H7 (cell line): ENCODE results near the gene PROC. TPM values are rescaled to one million over a fixed set of nuclear protein-coding genes. Genes with fewer than 3 reads are reported as not detected.
"Not testable (repeated sequence)": the region's sequence is repeated elsewhere in the genome, so short reads cannot be mapped to it uniquely, and the experiment has no call there.

Experiments used
- DNase-seq: peaks from one replicate; pipeline ENCODE4 v3.0.0; 2012
- H3K27me3 ChIP-seq: 2 replicates; pipeline ENCODE4 v1.6.0; 2011; ENCODE audit warnings: mild to moderate bottlenecking, low read length; ENCODE audit not compliant: control insufficient read depth, insufficient read depth
- H3K36me3 ChIP-seq: replicated peaks from 2 replicates; pipeline ENCODE4 v1.5.1; 2011; ENCODE audit warnings: low read length; ENCODE audit not compliant: control insufficient read depth, insufficient read depth
- H3K4me3 ChIP-seq: 2 replicates; pipeline ENCODE4 v1.5.1; 2011; ENCODE audit warnings: low read depth, mild to moderate bottlenecking, control low read depth, low read length, moderate library complexity; ENCODE audit not compliant: insufficient read depth
- total RNA-seq: library from RNA; depleted of rRNA; stranded (reverse); fragments of >200 nt; shearing (Covaris generic); gene quantifications from 2 replicates; pipeline ENCODE4 v1.2.3, GENCODE V29; 2014

PROC gene
- total RNA-seq, 1 experiment from 2014 or later = 0.31 TPM

DNA sequence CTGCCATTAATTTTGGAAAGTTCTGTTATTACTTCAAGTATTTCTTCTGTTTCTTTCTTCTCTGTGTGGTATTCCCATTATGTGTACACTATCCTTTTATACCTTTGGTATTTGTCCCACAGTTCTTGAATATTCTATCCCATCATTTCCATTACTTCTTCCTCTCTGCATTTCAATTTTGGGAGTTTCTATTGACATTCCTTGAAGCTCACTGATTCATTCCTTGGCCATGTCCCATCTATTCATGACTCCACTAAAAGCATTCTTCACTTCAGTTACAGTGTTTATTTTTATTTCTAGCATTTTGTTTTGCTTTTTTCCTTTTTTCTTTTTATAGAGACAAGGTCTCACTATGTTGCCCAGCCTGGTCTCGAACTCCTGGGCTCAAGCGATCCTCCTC is 30.3 kb downstream of the PROC start:
- Histone ChIP-seq H3K27me3 (no peaks in the 10 kb centered on the region), H3K4me3 (no peak overlapping the region), H3K36me3 (no peaks in the 10 kb centered on the region)
- DNase-seq = no peak

DNA sequence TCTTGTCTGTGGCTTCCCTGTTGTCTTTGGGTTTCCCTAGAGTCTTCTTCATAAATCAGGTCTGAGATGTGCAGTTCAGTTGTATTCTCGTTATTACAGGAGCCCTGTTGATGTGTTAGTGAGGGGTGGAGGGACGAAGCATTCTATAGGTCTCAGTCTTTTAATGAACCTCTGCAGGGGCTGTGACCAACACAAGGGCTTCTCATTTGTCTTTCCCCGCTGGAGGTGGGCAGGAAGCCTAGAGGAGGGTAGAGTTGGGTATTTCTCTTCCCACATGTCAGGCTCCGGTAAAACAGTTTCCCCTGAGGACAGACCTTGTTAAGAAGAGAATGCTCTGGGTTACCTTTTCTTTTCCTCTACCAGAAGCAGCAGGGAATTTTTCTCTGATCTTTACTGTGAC is 31.2 kb downstream of the PROC start:
- Histone ChIP-seq H3K36me3 (no peaks in the 10 kb centered on the region), H3K4me3 (no peak overlapping the region), H3K27me3 (no peaks in the 10 kb centered on the region)
- no peak for DNase-seq

DNA sequence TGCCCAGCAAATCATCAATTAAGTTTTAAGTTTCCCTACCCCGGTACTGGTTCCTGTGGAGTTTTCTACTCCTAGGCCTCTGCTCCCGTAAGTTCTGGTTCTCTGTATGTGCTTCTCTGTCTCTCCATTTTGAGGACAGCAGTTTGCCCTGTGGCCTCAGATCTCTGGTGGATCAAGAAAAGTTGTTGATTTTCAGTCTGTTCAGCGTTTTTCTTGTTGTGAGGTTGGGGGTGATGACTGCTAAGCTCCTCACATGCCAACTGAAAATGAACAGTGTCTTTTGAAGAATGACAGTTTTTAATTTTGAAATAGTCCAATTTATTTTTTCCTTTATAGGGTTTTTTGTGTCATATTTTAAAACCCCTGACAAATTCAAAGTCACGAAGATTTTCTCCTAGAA is 31.7 kb downstream of the PROC start:
- H3K36me3 ChIP-seq = no peaks in the 10 kb centered on the region
- H3K27me3 ChIP-seq = no peaks in the 10 kb centered on the region
- DNase-seq = no peak
- no peak overlapping the region for H3K4me3 ChIP-seq

DNA sequence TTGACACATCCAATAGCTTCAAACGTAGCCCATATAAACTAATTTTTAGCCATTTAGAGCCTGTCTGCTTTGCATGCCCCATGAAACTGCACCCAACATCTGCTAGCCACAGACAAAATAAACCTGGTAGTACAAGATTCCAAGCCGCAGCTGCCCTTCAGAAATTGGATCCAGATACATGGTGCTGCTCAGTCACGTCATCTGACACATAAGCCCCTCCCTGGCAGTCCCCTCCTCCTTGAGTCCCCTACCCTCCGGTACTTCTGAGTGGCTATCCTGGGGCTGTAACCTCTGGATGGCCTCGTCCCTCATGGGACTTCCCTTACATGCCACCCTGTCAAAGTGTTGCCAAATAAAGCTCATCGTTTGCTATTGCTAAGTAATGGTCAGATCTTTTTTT is 33.8 kb downstream of the PROC start:
- Histone ChIP-seq H3K36me3 (no peaks in the 10 kb centered on the region), H3K27me3 (no peaks in the 10 kb centered on the region), H3K4me3 (no peak overlapping the region)
- no peak for DNase-seq

DNA sequence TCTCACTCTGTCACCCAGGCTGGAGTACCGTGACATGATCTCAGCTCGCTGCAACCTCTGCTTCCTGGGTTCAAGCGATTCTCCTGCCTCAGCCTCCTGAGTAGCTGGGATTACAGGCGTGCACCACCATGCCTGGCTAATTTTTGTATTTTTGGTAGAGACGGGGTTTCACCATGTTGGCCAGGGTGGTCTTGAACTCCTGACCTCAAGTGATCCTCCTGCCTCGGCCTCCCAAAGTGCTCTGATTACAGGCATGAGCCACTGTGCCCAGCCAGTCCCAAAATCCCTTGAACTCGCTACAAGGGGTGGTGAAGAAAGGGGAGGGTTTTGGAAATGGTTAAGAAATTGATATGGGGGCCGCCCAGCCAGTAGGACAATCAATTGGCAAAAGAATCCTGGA is 34.2 kb downstream of the PROC start:
- H3K36me3 ChIP-seq, H3K27me3 ChIP-seq, DNase-seq, H3K4me3 ChIP-seq: not testable (repeated sequence)

DNA sequence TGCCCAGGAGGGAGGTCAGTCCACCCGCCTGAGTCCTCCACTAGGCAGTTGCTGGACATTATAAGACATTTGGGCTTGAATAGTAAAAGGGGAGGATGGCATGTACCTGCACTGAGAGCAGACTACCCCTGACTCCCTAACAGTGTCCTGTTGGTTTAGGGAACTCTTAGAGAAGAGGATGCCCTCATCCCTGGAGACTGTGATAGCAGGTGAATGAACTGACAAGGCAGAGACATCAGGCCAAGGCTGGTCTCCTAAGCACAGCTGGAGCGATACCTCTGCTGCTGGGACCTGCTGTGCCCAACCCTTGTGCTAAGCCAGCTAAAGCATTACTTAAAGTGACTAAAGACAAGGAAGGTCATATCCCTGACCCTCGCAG is 34.8 kb downstream of the PROC start:
- Histone ChIP-seq H3K36me3 (no peaks in the 10 kb centered on the region), H3K27me3 (no peaks in the 10 kb centered on the region), H3K4me3 (no peak overlapping the region)
- DNase-seq = no peak

DNA sequence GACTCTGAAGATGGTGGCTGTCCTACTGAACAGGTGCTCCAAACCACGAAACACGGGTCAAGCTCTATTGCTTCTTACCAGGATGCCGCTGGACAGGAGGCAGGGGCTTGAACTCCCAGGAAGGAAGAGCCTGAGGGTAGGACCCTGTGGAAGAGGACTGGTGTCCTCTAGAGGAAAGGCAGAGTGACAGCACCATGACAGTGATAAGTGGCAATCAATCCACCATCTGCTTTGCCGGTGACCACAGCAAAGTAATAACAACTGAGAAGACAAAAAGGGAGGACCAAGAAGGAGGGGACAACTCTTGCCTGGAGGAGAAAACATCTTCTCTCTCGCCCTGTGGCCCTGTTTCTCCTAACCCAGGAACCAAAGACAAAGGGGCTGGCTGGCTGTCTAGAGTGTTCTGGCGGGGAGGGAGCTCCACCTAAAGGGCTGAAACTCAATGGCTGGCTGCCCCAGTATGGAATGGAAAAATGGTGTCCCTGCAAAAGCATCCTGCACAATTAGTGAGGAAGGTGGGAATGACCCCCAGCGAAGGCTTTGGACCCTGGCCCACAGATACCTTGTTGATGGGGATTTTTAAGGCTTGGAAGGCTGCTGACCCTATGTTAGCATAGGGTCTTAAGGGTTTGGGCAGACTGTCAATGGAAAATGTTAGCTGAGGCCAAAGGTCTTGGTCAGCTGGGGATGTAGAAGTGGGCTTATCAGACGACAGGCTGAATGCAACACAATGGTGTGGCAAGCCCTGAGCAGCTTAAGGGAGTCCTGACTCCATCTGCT is 35.4 kb downstream of the PROC start:
- Histone ChIP-seq H3K36me3 (no peaks in the 10 kb centered on the region), H3K4me3 (no peak overlapping the region), H3K27me3 (no peaks in the 10 kb centered on the region)
- peak; percentile 56 for DNase-seq

DNA sequence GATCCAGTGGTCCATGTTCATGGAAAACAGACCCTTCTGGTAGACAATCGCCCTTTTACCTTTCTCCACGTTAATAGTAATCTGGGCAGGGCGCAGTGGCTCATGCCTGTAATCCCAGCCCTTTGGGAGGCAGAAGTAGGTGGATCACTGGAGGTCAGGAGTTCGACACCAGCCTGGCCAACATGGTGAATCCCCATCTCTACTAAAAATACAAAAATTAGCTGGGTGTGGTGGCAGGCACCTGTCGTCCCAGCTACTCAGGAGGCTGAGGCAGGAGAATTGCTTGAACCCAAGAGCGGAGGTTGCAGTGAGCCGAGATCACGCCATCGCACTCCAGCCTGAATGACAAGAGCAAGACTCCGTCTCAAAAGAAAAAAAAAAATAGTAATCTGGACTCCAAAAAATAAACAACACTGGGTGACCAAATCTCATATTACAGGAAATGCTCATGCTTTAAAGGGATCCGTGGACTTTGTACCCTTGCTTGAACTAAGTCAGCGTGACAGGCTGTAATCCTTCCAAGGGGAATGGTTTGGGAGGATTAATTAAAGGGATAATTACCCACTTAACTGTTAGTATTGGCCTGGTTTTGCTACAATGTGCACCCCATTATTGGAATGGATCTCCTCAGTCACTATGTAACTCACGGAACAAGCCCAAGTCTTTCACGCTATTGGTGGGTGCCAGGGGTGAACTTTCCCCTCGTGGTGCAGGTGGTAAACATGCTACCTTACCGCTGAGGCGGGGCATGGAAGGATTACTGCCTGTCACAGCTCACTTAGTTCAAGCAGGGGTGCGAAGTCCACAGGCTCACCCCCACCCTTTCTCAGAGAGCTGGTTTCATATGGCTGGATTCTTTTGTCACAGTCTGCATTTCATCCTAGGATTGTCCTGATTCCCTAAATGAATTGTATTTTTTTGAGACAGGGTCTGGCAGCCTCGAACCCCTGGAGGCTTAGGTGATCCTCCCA is 36.7 kb downstream of the PROC start:
- no peaks in the 10 kb centered on the region for H3K36me3 ChIP-seq
- H3K4me3 ChIP-seq = no peak overlapping the region
- no peaks in the 10 kb centered on the region for H3K27me3 ChIP-seq
- DNase-seq = no peak

DNA sequence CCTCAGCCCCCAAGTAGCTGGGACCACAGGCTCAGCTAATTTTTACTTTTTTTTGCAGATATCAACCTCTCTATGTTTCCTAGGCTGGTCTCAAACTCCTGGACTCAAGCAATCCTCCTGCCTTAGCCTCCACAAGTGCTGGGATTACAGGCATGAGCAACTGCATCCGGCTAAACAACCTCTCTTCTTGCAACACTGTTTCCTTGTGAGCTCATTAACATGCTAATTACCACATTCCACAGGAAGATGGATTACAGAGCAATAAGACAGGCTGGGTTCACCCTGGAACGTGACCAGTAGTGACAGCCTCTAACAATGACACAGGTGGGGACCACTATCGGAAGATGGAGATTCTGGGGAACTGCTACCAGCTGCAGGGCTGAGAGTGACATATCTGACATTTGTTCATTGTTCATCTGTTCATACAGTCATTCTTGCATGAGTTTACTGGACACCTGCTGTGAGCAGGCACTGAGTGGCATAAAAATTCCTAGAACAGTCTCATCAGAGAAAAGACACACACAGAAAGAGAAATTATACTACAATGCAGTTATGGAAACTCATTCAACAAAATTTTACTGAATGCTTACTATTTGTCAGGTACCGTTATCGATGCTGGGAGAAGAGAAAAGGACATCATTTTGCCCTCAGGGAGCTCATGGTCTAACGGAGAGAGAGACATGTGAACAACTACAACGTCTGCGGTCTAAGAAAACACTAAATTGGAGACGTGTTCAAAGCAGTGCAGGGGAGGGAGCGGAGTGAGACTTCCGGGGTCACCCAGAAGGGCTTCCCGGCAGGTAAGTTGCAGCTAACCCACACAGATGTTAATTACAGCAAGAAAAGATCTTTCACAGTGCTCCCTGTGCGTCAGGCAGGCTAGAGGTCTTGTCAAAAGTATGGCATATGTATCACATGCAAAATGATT is 37.6 kb downstream of the PROC start:
- peak; percentile 65 for DNase-seq
- no peak overlapping the region for H3K4me3 ChIP-seq
- no peaks in the 10 kb centered on the region for H3K27me3 ChIP-seq
- H3K36me3 ChIP-seq = no peaks in the 10 kb centered on the region

DNA sequence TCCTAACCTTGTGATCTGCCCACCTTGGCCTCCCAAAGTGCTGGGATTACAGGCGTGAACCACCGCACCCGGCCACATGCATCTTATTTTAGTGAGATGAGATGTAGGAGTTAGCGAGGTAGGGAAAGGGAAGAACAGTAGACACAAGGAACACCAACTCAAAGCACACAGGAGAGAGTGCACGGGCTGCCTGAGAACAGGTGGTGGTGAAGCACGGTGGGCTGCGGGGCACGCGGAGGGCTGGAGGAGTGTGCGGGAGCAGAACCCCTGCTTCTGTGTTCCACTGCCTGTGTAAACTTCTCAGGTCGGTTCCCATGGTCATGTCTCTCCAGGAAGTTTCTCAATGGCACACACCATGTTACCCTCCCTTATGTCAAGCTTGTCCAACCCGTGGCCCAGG is 38.7 kb downstream of the PROC start:
- no peaks in the 10 kb centered on the region for H3K36me3 ChIP-seq
- no peak for DNase-seq
- H3K4me3 ChIP-seq = no peak overlapping the region
- no peaks in the 10 kb centered on the region for H3K27me3 ChIP-seq

DNA sequence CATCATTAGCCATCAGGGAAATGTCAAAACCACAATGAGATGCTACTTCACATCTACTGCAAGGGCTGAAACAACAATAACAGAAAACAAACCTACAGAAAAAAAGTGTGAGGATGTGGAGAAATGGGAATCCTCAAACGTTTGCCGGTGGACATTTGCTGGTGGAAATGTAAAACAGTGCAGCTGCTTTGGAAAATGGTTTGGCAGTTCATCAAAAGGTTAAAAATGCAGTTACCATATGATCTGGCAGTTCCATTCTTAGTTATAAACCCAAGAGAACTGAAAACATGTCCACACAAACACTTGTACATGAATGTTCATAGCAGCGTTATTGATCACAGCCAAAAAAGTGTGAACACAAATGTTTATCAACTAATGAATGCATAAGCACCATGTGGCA is 44.2 kb downstream of the PROC start:
- Histone ChIP-seq H3K36me3 (no peaks in the 10 kb centered on the region), H3K27me3 (no peaks in the 10 kb centered on the region), H3K4me3 (no peak overlapping the region)
- DNase-seq = no peak

DNA sequence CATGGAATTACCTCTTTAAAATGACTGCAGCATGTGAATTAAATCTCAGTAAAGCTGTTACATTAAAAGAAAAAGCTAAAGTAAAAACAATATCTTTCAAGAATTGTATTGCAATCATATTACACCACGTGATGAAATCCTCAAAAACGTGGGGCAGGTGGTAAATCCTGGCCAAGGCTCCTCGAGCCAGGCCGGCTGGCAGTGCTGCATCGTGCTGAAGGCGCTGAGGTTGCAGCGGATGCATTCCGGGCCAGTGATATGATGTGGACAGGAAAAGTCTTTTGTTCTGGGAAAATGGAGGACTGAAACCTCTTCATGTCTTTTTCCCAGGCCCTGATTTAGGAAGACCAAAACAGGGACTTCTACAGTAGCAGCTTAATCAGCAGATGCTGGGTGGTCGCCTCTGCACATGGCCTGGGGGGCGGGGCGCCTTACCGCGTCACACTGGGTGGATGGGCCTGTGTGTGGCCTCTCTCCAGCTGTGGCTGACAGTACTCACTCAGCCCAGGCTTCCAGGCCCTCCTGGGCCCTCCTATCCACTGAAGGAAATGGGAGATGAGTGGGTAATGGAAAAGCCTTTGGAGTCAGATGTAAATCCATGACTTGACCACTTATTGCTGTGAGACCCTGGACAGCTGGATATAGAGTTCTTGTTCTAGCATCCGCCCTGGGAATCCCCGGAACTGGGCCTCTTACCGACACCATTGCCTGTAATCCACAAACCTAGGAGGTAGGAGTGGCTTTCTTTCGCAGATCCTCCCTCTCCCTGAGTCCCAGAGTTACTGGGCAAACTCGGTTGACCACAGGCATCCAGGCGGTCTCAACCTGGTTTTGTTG is 45.1 kb downstream of the PROC start:
- Histone ChIP-seq H3K36me3 (no peaks in the 10 kb centered on the region), H3K27me3 (no peaks in the 10 kb centered on the region), H3K4me3 (no peak overlapping the region)
- DNase-seq = peak; percentile 73

DNA sequence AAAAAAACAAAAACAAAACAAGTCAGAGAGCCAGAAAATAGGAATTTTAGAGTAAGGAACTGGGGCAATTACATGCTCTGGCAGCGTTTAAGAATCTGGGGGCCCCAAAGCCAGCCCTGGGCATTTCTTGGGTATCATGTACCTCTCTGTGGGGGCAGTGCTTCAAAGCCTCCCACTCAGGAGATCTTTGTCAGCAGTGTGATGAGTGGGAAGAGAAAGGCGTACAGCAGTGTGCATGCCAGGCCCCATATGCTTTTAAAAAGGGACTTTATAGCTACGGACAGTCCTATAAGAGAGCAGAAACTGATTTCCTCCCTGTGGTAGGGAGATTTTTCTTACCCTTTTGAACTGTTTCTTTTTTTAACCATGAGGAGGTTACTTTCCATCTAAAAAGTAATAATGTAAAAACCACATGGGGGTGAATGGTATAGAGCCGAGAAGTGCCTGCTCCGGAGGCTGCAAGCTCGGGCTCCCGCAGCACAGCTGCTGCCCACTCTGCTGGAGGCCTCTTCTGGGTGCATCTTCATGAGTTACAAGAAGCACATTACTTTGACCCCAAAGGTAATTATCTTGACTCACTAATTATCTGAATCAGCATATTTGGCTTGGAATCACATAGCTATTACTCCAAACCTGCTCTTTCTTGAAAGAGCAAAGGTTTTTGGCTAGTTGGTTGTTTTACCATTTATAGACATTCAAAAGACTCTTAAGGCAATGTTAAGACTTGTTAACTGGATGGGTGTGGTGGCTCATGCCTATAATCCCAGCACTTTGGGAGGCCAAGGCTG is 46.4 kb downstream of the PROC start:
- H3K4me3 ChIP-seq = no peak overlapping the region
- no peak for DNase-seq
- H3K27me3 ChIP-seq = no peaks in the 10 kb centered on the region
- H3K36me3 ChIP-seq = no peaks in the 10 kb centered on the region
